IMR-90 (cell line): ENCODE measurements around the gene DMD.

Experiments
- MXI1 ChIP-seq: IDR thresholded peaks from 2 replicates; pipeline ENCODE4 v1.6.1; 2012; ENCODE audit warnings: low read depth, mild to moderate bottlenecking, low read length, moderate library complexity, borderline replicate concordance
- POLR2A ChIP-seq: IDR thresholded peaks from 2 replicates; pipeline ENCODE4 v1.6.1; 2012; ENCODE audit warnings: mild to moderate bottlenecking, low read depth, low read length
- RAD21 ChIP-seq: IDR thresholded peaks from 2 replicates; pipeline ENCODE4 v1.6.1; 2012; ENCODE audit warnings: low read length, improper control_type of control experiment
- TF ChIP-seq, protein P1 (sequence below): conservative IDR thresholded peaks from 2 replicates; pipeline ENCODE4 v1.5.1; 2012; ENCODE audit warnings: mild to moderate bottlenecking, low read depth, low read length, improper control_type of control experiment

DNA sequence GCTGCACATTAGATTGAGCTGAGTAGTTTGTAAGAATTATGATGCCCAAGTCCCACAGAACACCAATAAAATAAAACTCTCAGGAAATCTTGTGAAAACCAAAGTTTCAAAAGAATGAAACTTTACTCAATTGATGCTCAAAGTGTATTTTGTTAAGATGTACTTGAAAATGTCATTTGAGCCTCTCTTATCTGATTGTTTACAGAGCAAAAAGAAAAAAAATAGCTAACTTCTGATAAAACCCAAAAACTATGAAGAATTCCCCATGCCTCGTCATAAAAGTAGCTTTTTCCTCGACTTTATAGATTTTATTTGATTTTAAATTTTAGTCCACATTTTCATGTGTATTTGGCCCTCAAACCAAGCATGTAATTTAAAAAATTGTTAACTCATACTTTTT is 1618.0 kb downstream of the DMD start:
- TF ChIP-seq, protein P1, sequence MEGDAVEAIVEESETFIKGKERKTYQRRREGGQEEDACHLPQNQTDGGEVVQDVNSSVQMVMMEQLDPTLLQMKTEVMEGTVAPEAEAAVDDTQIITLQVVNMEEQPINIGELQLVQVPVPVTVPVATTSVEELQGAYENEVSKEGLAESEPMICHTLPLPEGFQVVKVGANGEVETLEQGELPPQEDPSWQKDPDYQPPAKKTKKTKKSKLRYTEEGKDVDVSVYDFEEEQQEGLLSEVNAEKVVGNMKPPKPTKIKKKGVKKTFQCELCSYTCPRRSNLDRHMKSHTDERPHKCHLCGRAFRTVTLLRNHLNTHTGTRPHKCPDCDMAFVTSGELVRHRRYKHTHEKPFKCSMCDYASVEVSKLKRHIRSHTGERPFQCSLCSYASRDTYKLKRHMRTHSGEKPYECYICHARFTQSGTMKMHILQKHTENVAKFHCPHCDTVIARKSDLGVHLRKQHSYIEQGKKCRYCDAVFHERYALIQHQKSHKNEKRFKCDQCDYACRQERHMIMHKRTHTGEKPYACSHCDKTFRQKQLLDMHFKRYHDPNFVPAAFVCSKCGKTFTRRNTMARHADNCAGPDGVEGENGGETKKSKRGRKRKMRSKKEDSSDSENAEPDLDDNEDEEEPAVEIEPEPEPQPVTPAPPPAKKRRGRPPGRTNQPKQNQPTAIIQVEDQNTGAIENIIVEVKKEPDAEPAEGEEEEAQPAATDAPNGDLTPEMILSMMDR, result no peak
- TF ChIP-seq POLR2A, result no peak
- TF ChIP-seq MXI1, result no peak
- TF ChIP-seq RAD21, result no peak
